HepG2 (cell line): ENCODE data around the gene EFNA2.

Experiments
- CREB1 ChIP-seq, 2 experiments: fragments of 450-650 bp in 1 of 2; IDR thresholded peaks; 2 replicates each; pipeline ENCODE4 v1.6.1; 2016 to 2017; ENCODE audit warnings: control low read depth in 1 of 2, mild to moderate bottlenecking in 1 of 2, missing compliant biosample characterization in 1 of 2, missing genetic modification characterization in 1 of 2
- EZH2 ChIP-seq: conservative IDR thresholded peaks from 2 replicates; pipeline ENCODE4 v1.6.1; 2012; ENCODE audit warnings: mild to moderate bottlenecking, low read depth, low read length, moderate library complexity
- GPN1 ChIP-seq: sonication (generic); formaldehyde crosslinking; IDR thresholded peaks from 2 replicates; pipeline ENCODE4 v1.5.1; 2020; ENCODE audit warnings: missing genetic modification reagents, borderline replicate concordance
- HOMEZ ChIP-seq: IDR thresholded peaks from 2 replicates; pipeline ENCODE4 v1.6.1; 2016; ENCODE audit warnings: low read depth
- NR2F1 ChIP-seq, 2 experiments: fragments of 450-650 bp in 1 of 2; formaldehyde crosslinking in 1 of 2; IDR thresholded peaks; 2 replicates each; pipeline versions ENCODE4 v1.5.0 to v1.6.1; 2016 to 2020; ENCODE audit warnings: mild to moderate bottlenecking in 1 of 2, missing compliant biosample characterization in 1 of 2, missing genetic modification reagents in 1 of 2, moderate library complexity in 1 of 2
- POLR2A ChIP-seq, 2 experiments: IDR thresholded peaks; 2 replicates each; pipeline ENCODE4 v1.6.1; 2011; ENCODE audit warnings: low read depth in 2 of 2, low read length in 2 of 2, mild to moderate bottlenecking in 1 of 2, moderate library complexity in 1 of 2; ENCODE audit not compliant: insufficient read depth in 1 of 2
- POLR2AphosphoS5 ChIP-seq: IDR thresholded peaks from 2 replicates; pipeline ENCODE4 v1.6.1; 2012; ENCODE audit warnings: low read depth, low read length
- ZNF280D ChIP-seq: sonication (generic); formaldehyde crosslinking; IDR thresholded peaks from 2 replicates; pipeline ENCODE4 v1.5.1; 2020; ENCODE audit warnings: mild to moderate bottlenecking, missing genetic modification reagents
- ZNF296 ChIP-seq: sonication (generic); formaldehyde crosslinking; conservative IDR thresholded peaks from 2 replicates; pipeline ENCODE4 v1.5.0; 2020; ENCODE audit warnings: mild to moderate bottlenecking, missing genetic modification reagents
- ZNF816 ChIP-seq: sonication (generic); formaldehyde crosslinking; IDR thresholded peaks from 2 replicates; pipeline ENCODE4 v1.8.0; 2022; ENCODE audit warnings: missing genetic modification reagents, mild to moderate bottlenecking, borderline replicate concordance
- ZSCAN22 ChIP-seq: sonication (generic); formaldehyde crosslinking; IDR thresholded peaks from 2 replicates; pipeline ENCODE4 v1.4.0; 2020; ENCODE audit warnings: mild to moderate bottlenecking, missing genetic modification reagents
- ZSCAN30 ChIP-seq: sonication (generic); formaldehyde crosslinking; IDR thresholded peaks from 2 replicates; pipeline ENCODE4 v1.5.0; 2020; ENCODE audit warnings: mild to moderate bottlenecking, missing genetic modification reagents

GRCh38 chr19:1349211-1349610 lies 63.5 kb downstream of the EFNA2 start:
- TF ChIP-seq POLR2AphosphoS5 (no peak), EZH2 (no peak), CREB1 (IDR thresholded peaks at IDR 0.05) (no peak), CREB1 (CRISPR knock-in tag; IDR thresholded peaks at IDR 0.05) (no peak), ZNF296 (no peak), NR2F1 (CRISPR knock-in tag; IDR thresholded peaks at IDR 0.05) (no peak), POLR2A (IDR thresholded peaks at IDR 0.05; ENCODE audit: insufficient read depth in 1 of 2, low read depth in 2 of 2, low read length in 2 of 2) (no peak), ZNF816 (CRISPR knock-in tag) (no peak), ZNF280D (CRISPR knock-in tag) (no peak), ZSCAN22 (CRISPR knock-in tag) (no peak), HOMEZ (no peak), GPN1 (no peak), ZSCAN30 (CRISPR knock-in tag) (no peak)
